Measurements from ENCODE around the gene FOXP2. TPM values are rescaled to one million over a fixed set of nuclear protein-coding genes. Genes with fewer than 3 reads are reported as not detected.

Gene FOXP2
- total and polyA plus RNA-seq, 2 donors (not counting 3 experiments of a cell fraction or from before 2014, with no cell fraction given), result 0.37 to 2.7 TPM

DNA sequence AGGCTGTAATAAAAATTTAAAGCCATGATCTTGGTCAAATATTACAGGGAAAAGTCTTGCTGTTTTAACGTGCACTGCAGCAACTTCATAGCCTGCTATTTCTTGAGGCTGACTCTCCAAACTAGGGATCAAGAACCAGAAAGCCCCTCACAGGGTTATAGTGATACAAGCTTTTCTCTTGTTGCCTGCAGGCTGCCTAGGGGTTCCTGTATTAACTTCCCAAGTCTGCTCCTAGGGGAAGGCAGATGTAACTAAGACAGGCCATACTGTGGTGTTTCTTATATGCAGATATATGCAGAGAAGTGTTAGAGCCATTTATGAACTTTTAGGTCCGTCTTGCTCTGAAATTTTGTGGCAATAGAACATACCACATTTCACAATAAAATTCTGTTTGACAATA, 175.7 kb downstream of the FOXP2 start:
- dilution Hi-C loops (cut with MboI; ENCODE audit: extremely low pct_ligation_motif_present, low sequenced_read_pairs) (no loop called here), intact Hi-C loops (cut with micrococcal nuclease) (no loop called here)
- H3K79me2 ChIP-seq (ENCODE audit: control insufficient read depth, insufficient read depth, low read length), result no peaks in the 10 kb centered on the region
- CTCF ChIA-PET, result no interaction called here
- H3K4me1 ChIP-seq (ENCODE audit: control insufficient read depth, extremely low read depth, insufficient read depth, low read length), result no peaks in the 10 kb centered on the region
- no TSS peak for BruUV-seq (replicated peaks)
- no peak overlapping the region for H2AFZ ChIP-seq (ENCODE audit: low read depth, low read length)
- DNase-seq (ENCODE audit: low read depth, low spot score) (no peak), FAIRE-seq (no peak)
- H3K27me3 ChIP-seq (ENCODE audit: control insufficient read depth in 2 of 2, insufficient read depth in 2 of 2, low read length in 2 of 2), result no peaks in the 10 kb centered on the region
- TF ChIP-seq GATA2 (IDR thresholded peaks at IDR 0.05; ENCODE audit: insufficient read depth, insufficient read length, low read depth, low read length) (no peak), EZH2 (IDR thresholded peaks at IDR 0.05; ENCODE audit: borderline replicate concordance, low read depth, low read length, severe bottlenecking) (no peak), FOS (IDR thresholded peaks at IDR 0.05; ENCODE audit: borderline replicate concordance, insufficient read depth, low read length) (no peak), JUN (IDR thresholded peaks at IDR 0.05; ENCODE audit: borderline replicate concordance, insufficient read depth, insufficient read length, low read depth) (no peak), POLR2AphosphoS5 (IDR thresholded peaks at IDR 0.05; ENCODE audit: insufficient read depth, low read depth, low read length) (no peak), MYC (IDR thresholded peaks at IDR 0.05; ENCODE audit: low read depth, low read length) (no peak), POLR2A (IDR thresholded peaks at IDR 0.05; ENCODE audit: low read depth, low read length) (no peak)
- TF ChIP-seq, protein P1, sequence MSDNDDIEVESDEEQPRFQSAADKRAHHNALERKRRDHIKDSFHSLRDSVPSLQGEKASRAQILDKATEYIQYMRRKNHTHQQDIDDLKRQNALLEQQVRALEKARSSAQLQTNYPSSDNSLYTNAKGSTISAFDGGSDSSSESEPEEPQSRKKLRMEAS (IDR thresholded peaks at IDR 0.05; ENCODE audit: insufficient read depth, insufficient read length), result no peak
- TF ChIP-seq, protein P2, sequence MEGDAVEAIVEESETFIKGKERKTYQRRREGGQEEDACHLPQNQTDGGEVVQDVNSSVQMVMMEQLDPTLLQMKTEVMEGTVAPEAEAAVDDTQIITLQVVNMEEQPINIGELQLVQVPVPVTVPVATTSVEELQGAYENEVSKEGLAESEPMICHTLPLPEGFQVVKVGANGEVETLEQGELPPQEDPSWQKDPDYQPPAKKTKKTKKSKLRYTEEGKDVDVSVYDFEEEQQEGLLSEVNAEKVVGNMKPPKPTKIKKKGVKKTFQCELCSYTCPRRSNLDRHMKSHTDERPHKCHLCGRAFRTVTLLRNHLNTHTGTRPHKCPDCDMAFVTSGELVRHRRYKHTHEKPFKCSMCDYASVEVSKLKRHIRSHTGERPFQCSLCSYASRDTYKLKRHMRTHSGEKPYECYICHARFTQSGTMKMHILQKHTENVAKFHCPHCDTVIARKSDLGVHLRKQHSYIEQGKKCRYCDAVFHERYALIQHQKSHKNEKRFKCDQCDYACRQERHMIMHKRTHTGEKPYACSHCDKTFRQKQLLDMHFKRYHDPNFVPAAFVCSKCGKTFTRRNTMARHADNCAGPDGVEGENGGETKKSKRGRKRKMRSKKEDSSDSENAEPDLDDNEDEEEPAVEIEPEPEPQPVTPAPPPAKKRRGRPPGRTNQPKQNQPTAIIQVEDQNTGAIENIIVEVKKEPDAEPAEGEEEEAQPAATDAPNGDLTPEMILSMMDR (IDR thresholded peaks at IDR 0.05; ENCODE audit: extremely low read depth in 1 of 2, insufficient read depth in 1 of 2, low read depth in 1 of 2, low read length in 2 of 2), result no peak
- no peaks in the 10 kb centered on the region for H3K9me3 ChIP-seq (replicated peaks; ENCODE audit: control insufficient read depth, insufficient read depth, low read length)
- no peak overlapping the region for H3K9ac ChIP-seq (replicated peaks; ENCODE audit: extremely low read depth, insufficient read depth, low read length)
- no peak overlapping the region for H3K27ac ChIP-seq (ENCODE audit: insufficient read depth, low read depth, low read length)
- no peak overlapping the region for H3K4me2 ChIP-seq (ENCODE audit: insufficient read depth, low read length)
- H3K4me3 ChIP-seq (replicated peaks in 1 of 3; ENCODE audit: insufficient read depth in 1 of 3, low read depth in 1 of 3, low read length in 3 of 3), result no peak overlapping the region
- H4K20me1 ChIP-seq (replicated peaks; ENCODE audit: control insufficient read depth, extremely low read depth, insufficient read depth, low read length), result no peaks in the 10 kb centered on the region
- POLR2A ChIA-PET, result no interaction called here
- no peaks in the 10 kb centered on the region for H3K9me1 ChIP-seq (replicated peaks; ENCODE audit: control insufficient read depth, extremely low read depth, insufficient read depth, low read length)
- H3K36me3 ChIP-seq (ENCODE audit: control insufficient read depth in 2 of 2, extremely low read depth in 1 of 2, insufficient read depth in 2 of 2, low read length in 2 of 2), result no peaks in the 10 kb centered on the region

All from endothelial cell of umbilical vein (primary cell).